ENCODE data around the gene GLRA3.

DNA sequence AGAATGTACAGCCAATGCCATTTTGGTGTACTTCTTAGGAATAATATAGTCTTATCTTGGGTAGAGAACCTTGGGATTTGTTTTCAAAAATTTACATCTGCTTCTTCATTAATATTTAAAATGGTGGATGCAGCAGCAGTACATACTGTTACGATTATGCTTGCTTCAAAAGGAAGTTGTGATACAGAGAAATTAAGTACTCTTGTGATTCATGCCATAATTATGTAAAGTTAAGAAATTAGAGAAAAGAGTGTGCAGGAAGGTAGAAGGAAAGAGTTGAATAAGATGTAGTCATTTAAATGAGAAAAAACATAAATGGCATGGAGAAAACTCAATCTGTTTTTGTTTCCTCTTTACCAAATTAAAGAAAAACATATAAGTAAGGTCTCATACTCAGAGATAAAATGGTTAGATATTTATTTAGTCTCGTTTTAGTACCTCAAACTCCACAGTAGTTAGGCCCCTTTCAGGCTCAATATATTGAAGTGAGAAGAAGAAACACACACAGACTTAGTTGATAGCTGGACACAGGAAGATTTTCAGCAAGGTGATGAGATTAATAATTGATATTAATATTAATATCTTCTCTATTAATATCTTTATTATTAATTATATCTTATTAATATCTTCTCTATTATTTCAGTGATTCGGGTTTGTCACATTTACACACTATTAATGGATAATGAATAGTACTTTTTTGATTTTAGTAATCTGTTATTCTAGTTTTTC is 236.6 kb downstream of the GLRA3 start:
- TF ChIP-seq SIN3A (IDR thresholded peaks at IDR 0.05; ENCODE audit: borderline replicate concordance, insufficient read depth, low read length) (no peak), FOXP2 (optimal IDR thresholded peaks at IDR 0.05; ENCODE audit: borderline replicate concordance, extremely low read depth, extremely low read length, insufficient read depth) (no peak), POLR2AphosphoS5 (IDR thresholded peaks at IDR 0.05; ENCODE audit: low read depth, low read length) (no peak)
- TF ChIP-seq, protein P1, sequence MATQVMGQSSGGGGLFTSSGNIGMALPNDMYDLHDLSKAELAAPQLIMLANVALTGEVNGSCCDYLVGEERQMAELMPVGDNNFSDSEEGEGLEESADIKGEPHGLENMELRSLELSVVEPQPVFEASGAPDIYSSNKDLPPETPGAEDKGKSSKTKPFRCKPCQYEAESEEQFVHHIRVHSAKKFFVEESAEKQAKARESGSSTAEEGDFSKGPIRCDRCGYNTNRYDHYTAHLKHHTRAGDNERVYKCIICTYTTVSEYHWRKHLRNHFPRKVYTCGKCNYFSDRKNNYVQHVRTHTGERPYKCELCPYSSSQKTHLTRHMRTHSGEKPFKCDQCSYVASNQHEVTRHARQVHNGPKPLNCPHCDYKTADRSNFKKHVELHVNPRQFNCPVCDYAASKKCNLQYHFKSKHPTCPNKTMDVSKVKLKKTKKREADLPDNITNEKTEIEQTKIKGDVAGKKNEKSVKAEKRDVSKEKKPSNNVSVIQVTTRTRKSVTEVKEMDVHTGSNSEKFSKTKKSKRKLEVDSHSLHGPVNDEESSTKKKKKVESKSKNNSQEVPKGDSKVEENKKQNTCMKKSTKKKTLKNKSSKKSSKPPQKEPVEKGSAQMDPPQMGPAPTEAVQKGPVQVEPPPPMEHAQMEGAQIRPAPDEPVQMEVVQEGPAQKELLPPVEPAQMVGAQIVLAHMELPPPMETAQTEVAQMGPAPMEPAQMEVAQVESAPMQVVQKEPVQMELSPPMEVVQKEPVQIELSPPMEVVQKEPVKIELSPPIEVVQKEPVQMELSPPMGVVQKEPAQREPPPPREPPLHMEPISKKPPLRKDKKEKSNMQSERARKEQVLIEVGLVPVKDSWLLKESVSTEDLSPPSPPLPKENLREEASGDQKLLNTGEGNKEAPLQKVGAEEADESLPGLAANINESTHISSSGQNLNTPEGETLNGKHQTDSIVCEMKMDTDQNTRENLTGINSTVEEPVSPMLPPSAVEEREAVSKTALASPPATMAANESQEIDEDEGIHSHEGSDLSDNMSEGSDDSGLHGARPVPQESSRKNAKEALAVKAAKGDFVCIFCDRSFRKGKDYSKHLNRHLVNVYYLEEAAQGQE (IDR thresholded peaks at IDR 0.05; ENCODE audit: insufficient read depth in 1 of 2, low read depth in 2 of 2, low read length in 2 of 2) = no peak

Data from PFSK-1 (cell line).